Muscle layer of colon (tissue), 2 donors: ENCODE data around the gene ST6GALNAC6.

Experiments used
- H3K27ac ChIP-seq: one replicate; pipeline ENCODE4 v1.7.0; 2013; ENCODE audit warnings: low read depth, mild to moderate bottlenecking, low read length, moderate library complexity
- H3K27me3 ChIP-seq, 2 donors: one replicate each; pipeline ENCODE4 v1.7.0; 2013; ENCODE audit warnings: low read length in 2 of 2, mild to moderate bottlenecking in 2 of 2; ENCODE audit not compliant: insufficient read depth in 2 of 2, control insufficient read depth in 1 of 2
- H3K36me3 ChIP-seq: one replicate; pipeline ENCODE4 v1.7.0; 2013; ENCODE audit warnings: mild to moderate bottlenecking, low read length; ENCODE audit not compliant: insufficient read depth
- H3K4me1 ChIP-seq: one replicate; pipeline ENCODE4 v1.7.0; 2013; ENCODE audit warnings: mild to moderate bottlenecking, low read length; ENCODE audit not compliant: insufficient read depth
- H3K4me3 ChIP-seq, 2 donors: one replicate each; pipeline ENCODE4 v1.7.0; 2013; ENCODE audit warnings: low read length in 2 of 2, low read depth in 1 of 2, mild to moderate bottlenecking in 1 of 2, moderate library complexity in 1 of 2
- H3K9ac ChIP-seq: one replicate; pipeline ENCODE4 v1.7.0; 2013; ENCODE audit warnings: low read length
- H3K9me3 ChIP-seq: one replicate; pipeline ENCODE4 v1.7.0; 2013; ENCODE audit warnings: mild to moderate bottlenecking, low read length
- donor health status: abdominal sarcoma.
- donor health status: Adenocarcinoma of cecum.

ST6GALNAC6 gene

GRCh38 chr9:127912882-127913281 is 13.5 kb upstream of the ST6GALNAC6 start:
- Histone ChIP-seq H3K9ac (no peak overlapping the region), H3K36me3 (peaks cover 9% of the 10 kb centered on the region)

GRCh38 chr9:127912296-127912695 is 12.9 kb upstream of the ST6GALNAC6 start:
- no peak overlapping the region for H3K9ac ChIP-seq
- peaks cover 9% of the 10 kb centered on the region for H3K36me3 ChIP-seq
- peaks cover 13% of the 10 kb centered on the region for H3K4me1 ChIP-seq
- H3K27ac ChIP-seq = no peak overlapping the region
- H3K4me3 ChIP-seq = no peak overlapping the region
- H3K9me3 ChIP-seq = no peaks in the 10 kb centered on the region
- H3K27me3 ChIP-seq = no peaks in the 10 kb centered on the region

More at GRCh38 chr9:127912882-127913281, 13.5 kb upstream of the ST6GALNAC6 start:
- Histone ChIP-seq H3K9me3 (no peaks in the 10 kb centered on the region), H3K27ac (no peak overlapping the region), H3K27me3 (no peaks in the 10 kb centered on the region), H3K4me3 (no peak overlapping the region), H3K4me1 (peaks cover 16% of the 10 kb centered on the region)

GRCh38 chr9:127910613-127911205 is 11.3 kb upstream of the ST6GALNAC6 start:
- H3K27me3 ChIP-seq = no peaks in the 10 kb centered on the region

GRCh38 chr9:127909839-127910273 is 10.5 kb upstream of the ST6GALNAC6 start:
- H3K4me1 ChIP-seq = peaks cover 10% of the 10 kb centered on the region
- no peak overlapping the region for H3K27ac ChIP-seq

More at GRCh38 chr9:127910613-127911205, 11.3 kb upstream of the ST6GALNAC6 start:
- Histone ChIP-seq H3K4me3 (no peak overlapping the region), H3K27ac (no peak overlapping the region), H3K9ac (no peak overlapping the region), H3K36me3 (peaks cover 9% of the 10 kb centered on the region), H3K9me3 (no peaks in the 10 kb centered on the region), H3K4me1 (peaks cover 15% of the 10 kb centered on the region)

GRCh38 chr9:127908660-127908926 is 9.2 kb upstream of the ST6GALNAC6 start:
- Histone ChIP-seq H3K4me3 (no peak overlapping the region), H3K36me3 (peaks cover 9% of the 10 kb centered on the region), H3K27me3 (no peaks in the 10 kb centered on the region), H3K9ac (no peak overlapping the region), H3K9me3 (no peaks in the 10 kb centered on the region), H3K27ac (no peak overlapping the region), H3K4me1 (peaks cover 21% of the 10 kb centered on the region)

More at GRCh38 chr9:127909839-127910273, 10.5 kb upstream of the ST6GALNAC6 start:
- no peak overlapping the region for H3K4me3 ChIP-seq
- H3K9ac ChIP-seq = no peak overlapping the region
- H3K9me3 ChIP-seq = no peaks in the 10 kb centered on the region
- H3K27me3 ChIP-seq = no peaks in the 10 kb centered on the region
- H3K36me3 ChIP-seq = peaks cover 9% of the 10 kb centered on the region

GRCh38 chr9:127907867-127908659 is 8.7 kb upstream of the ST6GALNAC6 start:
- no peak overlapping the region for H3K9ac ChIP-seq
- H3K36me3 ChIP-seq = peaks cover 9% of the 10 kb centered on the region
- no peaks in the 10 kb centered on the region for H3K27me3 ChIP-seq
- H3K9me3 ChIP-seq = no peaks in the 10 kb centered on the region
- H3K4me1 ChIP-seq = peaks cover 25% of the 10 kb centered on the region
- no peak overlapping the region for H3K27ac ChIP-seq
- no peak overlapping the region for H3K4me3 ChIP-seq

- H3K9ac ChIP-seq = no peak overlapping the region
- H3K9me3 ChIP-seq = no peaks in the 10 kb centered on the region
- H3K4me3 ChIP-seq = no peak overlapping the region
- peaks cover 6% of the 10 kb centered on the region for H3K36me3 ChIP-seq
- H3K4me1 ChIP-seq = peaks cover 29% of the 10 kb centered on the region
- no peaks in the 10 kb centered on the region for H3K27me3 ChIP-seq
- no peak overlapping the region for H3K27ac ChIP-seq
Measured at GRCh38 chr9:127905788-127906191, 6.4 kb upstream of the ST6GALNAC6 start.

GRCh38 chr9:127905004-127905728 is 5.8 kb upstream of the ST6GALNAC6 start:
- H3K36me3 ChIP-seq = no peaks in the 10 kb centered on the region
- H3K27ac ChIP-seq = peak overlapping the region; percentile 48
- H3K9me3 ChIP-seq = no peaks in the 10 kb centered on the region
- H3K27me3 ChIP-seq = no peaks in the 10 kb centered on the region
- no peak overlapping the region for H3K9ac ChIP-seq
- H3K4me1 ChIP-seq = peaks cover 31% of the 10 kb centered on the region
- H3K4me3 ChIP-seq = no peak overlapping the region

- Histone ChIP-seq H3K27ac (peak overlapping the region; percentile 48), H3K4me1 (peaks cover 37% of the 10 kb centered on the region), H3K9ac (no peak overlapping the region), H3K27me3 (no peaks in the 10 kb centered on the region), H3K4me3 (no peak overlapping the region), H3K9me3 (no peaks in the 10 kb centered on the region), H3K36me3 (no peaks in the 10 kb centered on the region)
Measured at GRCh38 chr9:127904561-127905003, 5.2 kb upstream of the ST6GALNAC6 start.

- H3K4me1 ChIP-seq = peaks cover 37% of the 10 kb centered on the region
- peak overlapping the region; percentile 48 for H3K27ac ChIP-seq
- H3K9me3 ChIP-seq = no peaks in the 10 kb centered on the region
- H3K9ac ChIP-seq = no peak overlapping the region
- no peak overlapping the region for H3K4me3 ChIP-seq
- H3K27me3 ChIP-seq = no peaks in the 10 kb centered on the region
- no peaks in the 10 kb centered on the region for H3K36me3 ChIP-seq
Measured at GRCh38 chr9:127903557-127904475, 4.4 kb upstream of the ST6GALNAC6 start.
